Measurements from ENCODE around the gene SLC25A27.

DNA sequence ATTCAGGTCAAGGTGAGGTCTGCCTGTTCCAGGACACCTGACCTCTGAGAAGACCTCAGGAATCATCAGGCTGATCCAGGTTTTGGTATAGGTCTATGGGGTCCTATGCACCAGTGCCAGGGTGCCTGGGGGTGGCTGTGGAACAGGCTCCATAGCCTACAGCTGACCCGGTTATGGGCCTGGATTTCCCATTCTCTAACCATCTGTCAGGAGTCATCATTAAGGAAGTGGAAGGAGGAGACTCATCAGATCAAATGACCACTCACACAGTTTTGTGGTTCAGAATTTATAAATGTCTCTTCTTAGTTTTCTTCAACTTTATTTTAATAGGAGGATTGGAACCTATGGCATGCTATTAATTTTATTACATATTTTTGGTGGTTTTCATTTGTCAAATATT is 67.6 kb downstream of the SLC25A27 start:
- TF ChIP-seq, protein P1, sequence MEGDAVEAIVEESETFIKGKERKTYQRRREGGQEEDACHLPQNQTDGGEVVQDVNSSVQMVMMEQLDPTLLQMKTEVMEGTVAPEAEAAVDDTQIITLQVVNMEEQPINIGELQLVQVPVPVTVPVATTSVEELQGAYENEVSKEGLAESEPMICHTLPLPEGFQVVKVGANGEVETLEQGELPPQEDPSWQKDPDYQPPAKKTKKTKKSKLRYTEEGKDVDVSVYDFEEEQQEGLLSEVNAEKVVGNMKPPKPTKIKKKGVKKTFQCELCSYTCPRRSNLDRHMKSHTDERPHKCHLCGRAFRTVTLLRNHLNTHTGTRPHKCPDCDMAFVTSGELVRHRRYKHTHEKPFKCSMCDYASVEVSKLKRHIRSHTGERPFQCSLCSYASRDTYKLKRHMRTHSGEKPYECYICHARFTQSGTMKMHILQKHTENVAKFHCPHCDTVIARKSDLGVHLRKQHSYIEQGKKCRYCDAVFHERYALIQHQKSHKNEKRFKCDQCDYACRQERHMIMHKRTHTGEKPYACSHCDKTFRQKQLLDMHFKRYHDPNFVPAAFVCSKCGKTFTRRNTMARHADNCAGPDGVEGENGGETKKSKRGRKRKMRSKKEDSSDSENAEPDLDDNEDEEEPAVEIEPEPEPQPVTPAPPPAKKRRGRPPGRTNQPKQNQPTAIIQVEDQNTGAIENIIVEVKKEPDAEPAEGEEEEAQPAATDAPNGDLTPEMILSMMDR (IDR thresholded peaks at IDR 0.05), result no peak
- no peak for TF ChIP-seq POLR2A (IDR thresholded peaks at IDR 0.05)
